Activated CD4-positive, alpha-beta memory T cell treated with anti-CD3 and anti-CD28 coated beads for 36 hours (primary cell): ENCODE data around the gene MARK3. TPM values are rescaled to one million over a fixed set of nuclear protein-coding genes. Genes with fewer than 3 reads are reported as not detected.

Experiments used
- CTCF ChIA-PET: fragments of 350-600 bp; sonication (Branson Sonifier 250); formaldehyde crosslinking; loops from one replicate; lab custom pipeline; 2021; ENCODE audit warnings: antibody characterized with exemption, inconsistent platforms; lab: Charles Lee
- POLR2A ChIA-PET: fragments of 350-600 bp; sonication (Branson Sonifier 250); formaldehyde crosslinking; loops from one replicate; lab custom pipeline; 2021; ENCODE audit warnings: antibody characterized with exemption; lab: Charles Lee
- DNase-seq: peaks from one replicate; pipeline ENCODE4 v3.0.0-alpha.2; 2020
- H3K27ac Mint-ChIP-seq: one replicate; pipeline ENCODE4 v1.8.0; 2021; ENCODE audit warnings: mixed read lengths
- H3K27me3 Mint-ChIP-seq: one replicate; pipeline ENCODE4 v1.8.0; 2021; ENCODE audit warnings: mixed read lengths
- H3K36me3 Mint-ChIP-seq: one replicate; pipeline ENCODE4 v1.8.0; 2021; ENCODE audit warnings: mixed read lengths
- H3K4me1 Mint-ChIP-seq: one replicate; pipeline ENCODE4 v1.8.0; 2021; ENCODE audit warnings: low read depth, mixed read lengths
- H3K4me3 Mint-ChIP-seq: one replicate; pipeline ENCODE4 v1.8.0; 2021; ENCODE audit warnings: mild to moderate bottlenecking, mixed read lengths
- H3K9me3 Mint-ChIP-seq: one replicate; pipeline ENCODE4 v1.8.0; 2021; ENCODE audit warnings: mixed read lengths
- intact Hi-C: fragments of 100-400 bp; cut with micrococcal nuclease; formaldehyde crosslinking; loops from one replicate; pipeline ENCODE4 v1.15.1; 2023
- total RNA-seq, 2 experiments: library from RNA; stranded (reverse); gene quantifications; one replicate each; pipeline ENCODE4 v1.2.3, GENCODE V29; 2021

MARK3 gene
- total RNA-seq, 2 experiments from 2014 or later: 63.4 to 69.1 TPM

DNA sequence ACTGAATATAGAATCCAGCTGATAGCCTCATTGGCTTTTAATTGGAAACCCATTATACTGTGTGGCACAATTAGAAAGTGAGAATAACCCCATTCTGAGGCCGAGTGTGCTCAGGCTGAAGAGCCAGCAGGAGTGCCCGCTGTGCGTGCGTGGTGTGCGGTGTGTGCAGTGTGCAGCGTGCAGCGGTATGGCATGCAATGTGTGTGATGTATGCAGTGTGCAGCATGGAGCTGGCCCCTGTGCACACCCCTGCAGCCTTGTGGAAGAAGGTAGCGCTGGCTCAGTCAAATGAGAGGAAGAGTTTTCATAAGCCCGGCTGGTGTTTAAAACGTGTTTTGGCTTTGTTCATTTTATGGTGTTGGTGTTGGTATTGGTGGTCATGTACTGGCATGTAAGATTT, 114.5 kb downstream of the MARK3 start:
- H3K27ac Mint-ChIP-seq: no peak overlapping the region
- POLR2A ChIA-PET: no interaction called here
- no peaks in the 10 kb centered on the region for H3K9me3 Mint-ChIP-seq
- CTCF ChIA-PET: interaction anchor here (0.6 to 3.1 kb wide), 17 partner anchors 8 to 76 kb away, joined by 3 to 17 read pairs (median 4); no protein-coding TSS in a partner anchor
- intact Hi-C loops: loop anchor here (1.0 kb wide), 1 partner anchor 47 kb away; no protein-coding TSS in a partner anchor
- no peaks in the 10 kb centered on the region for H3K27me3 Mint-ChIP-seq
- H3K4me3 Mint-ChIP-seq: no peak overlapping the region
- peaks cover 9% of the 10 kb centered on the region for H3K4me1 Mint-ChIP-seq
- DNase-seq: no peak
- peaks cover 31% of the 10 kb centered on the region for H3K36me3 Mint-ChIP-seq

DNA sequence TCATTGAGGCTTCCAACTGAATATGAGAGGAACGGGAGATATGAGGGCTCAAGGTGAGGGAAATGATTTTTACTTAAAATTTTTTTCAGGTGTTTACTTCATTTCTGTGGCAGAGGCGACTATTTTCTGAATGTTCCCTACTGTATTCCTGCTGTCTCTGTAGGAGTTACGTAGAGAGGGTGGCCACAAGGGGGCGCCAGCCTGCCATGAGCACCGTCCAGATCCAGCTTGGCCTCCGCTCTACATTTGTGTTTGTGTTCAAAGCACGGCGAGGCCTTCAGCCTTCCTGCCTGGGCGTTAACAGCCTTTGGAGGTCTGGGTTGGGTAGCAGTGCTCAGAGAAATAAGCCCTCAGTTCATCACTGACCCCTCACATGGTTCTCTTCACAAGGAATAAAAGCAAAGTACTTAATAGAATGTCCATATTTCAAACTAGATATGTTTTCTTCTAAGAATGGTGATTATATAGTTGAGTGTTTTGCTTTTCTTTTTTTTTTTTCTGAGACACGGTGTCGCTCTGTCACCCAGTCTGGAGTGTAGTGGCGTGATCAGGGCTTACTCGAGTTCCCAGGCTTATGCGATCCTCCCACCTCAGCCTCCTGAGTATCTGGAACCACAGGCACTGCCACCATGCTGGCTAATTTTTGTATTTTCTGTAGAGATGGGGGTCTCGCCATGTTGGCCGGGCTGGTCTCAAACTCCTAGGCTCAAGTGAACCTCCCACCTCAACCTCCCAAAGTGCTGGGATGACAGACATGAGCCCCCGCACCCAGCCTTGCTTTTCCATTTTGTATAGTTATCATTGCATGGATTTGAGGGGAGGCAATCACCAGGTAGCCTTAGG, 115.2 kb downstream of the MARK3 start:
- Mint-ChIP-seq H3K4me1 (peaks cover 9% of the 10 kb centered on the region), H3K36me3 (peaks cover 34% of the 10 kb centered on the region), H3K4me3 (no peak overlapping the region), H3K27me3 (no peaks in the 10 kb centered on the region), H3K9me3 (no peaks in the 10 kb centered on the region), H3K27ac (peak overlapping the region; percentile 35)
- DNase-seq: peak; percentile 86
- intact Hi-C loops: loop anchor here (1.0 kb wide), 1 partner anchor 46 kb away; no protein-coding TSS in a partner anchor
- ChIA-PET CTCF (interaction anchor here (0.6 to 3.1 kb wide), 17 partner anchors 9 to 85 kb away, joined by 3 to 17 read pairs (median 4); no protein-coding TSS in a partner anchor), POLR2A (no interaction called here)

DNA sequence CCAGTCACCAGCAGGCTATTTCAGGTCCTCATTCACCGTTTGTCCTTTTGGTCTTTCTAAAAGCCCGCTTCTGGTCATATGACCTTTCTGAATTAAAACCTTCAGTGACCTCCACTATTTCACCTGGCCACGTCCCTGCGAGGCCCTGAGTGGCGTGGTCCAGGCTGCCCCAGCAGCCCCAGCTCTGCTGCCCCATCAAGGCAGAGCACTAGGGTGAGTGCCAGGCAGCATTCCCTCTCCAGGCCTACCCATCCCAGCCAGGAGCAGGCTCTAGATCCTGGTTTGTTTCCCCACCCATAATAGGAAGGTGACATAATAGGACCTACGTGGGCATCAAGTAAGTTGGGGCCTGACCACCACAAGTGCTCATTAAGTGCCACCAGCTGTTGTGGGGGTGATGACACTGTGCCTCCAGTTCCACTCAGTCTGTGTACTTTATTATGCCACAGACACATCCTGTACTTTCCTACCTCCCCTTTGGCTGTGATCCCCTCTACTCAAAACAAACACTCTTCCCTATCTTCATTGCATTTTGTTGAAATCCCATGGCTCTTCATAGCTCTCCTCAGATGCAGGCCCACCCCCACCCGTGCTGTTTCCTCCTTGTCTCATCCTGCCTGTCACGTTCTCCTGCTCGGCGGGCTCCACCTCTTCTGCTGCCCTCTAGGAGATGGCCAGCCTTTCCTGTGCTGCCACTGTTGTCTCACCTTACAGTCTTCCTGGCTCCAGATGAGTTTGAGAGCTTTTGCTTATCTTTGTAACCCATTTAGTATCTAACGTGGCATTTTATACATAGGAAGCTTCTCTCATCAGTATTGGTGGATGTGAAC, 116.0 kb downstream of the MARK3 start:
- ChIA-PET POLR2A (no interaction called here), CTCF (interaction anchor here (1.3 to 2.2 kb wide), 2 partner anchors 10 to 18 kb away, joined by 5 to 9 read pairs; no protein-coding TSS in a partner anchor)
- intact Hi-C loops: no loop called here
- no peak overlapping the region for H3K4me3 Mint-ChIP-seq
- peaks cover 31% of the 10 kb centered on the region for H3K36me3 Mint-ChIP-seq
- no peak overlapping the region for H3K27ac Mint-ChIP-seq
- H3K27me3 Mint-ChIP-seq: no peaks in the 10 kb centered on the region
- no peak for DNase-seq
- no peaks in the 10 kb centered on the region for H3K9me3 Mint-ChIP-seq
- H3K4me1 Mint-ChIP-seq: peaks cover 9% of the 10 kb centered on the region

DNA sequence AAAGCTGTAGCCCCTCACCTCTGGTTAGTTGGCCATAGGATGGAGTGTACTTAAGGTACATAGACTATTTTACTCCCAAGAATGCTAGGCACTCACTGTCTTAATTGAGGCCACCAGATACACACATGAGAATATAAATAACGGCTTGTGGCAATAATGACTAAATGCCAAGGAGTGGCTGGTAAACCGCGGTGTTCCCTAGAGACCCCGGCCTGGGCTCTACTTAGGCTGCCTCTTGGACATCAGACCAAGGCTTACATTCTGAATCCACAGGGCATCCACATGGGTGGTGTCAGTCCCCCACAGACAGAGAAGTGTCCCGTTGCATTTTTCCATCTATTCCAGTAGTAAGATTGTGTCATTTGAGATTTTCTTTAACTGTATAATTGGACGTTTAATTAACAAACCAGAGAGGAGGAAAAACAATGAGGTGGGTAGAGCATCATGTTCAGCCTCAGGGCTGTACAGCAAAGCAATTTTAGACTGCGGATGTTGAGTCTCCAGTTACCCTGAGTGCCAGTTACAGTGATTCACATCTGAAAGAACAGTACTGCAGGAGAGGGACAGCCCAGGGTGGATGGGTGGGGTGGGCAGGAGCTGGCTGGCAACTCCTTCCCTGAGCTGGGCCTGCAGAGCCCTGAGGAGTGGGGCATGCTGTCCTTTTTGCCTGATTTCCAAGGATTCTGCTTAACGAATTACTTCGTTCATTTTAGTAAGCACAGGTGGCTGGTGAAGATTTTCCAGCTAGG, 116.9 kb downstream of the MARK3 start:
- Mint-ChIP-seq H3K27me3 (no peaks in the 10 kb centered on the region), H3K36me3 (peaks cover 31% of the 10 kb centered on the region), H3K4me1 (peaks cover 9% of the 10 kb centered on the region), H3K27ac (no peak overlapping the region), H3K9me3 (no peaks in the 10 kb centered on the region), H3K4me3 (no peak overlapping the region)
- POLR2A ChIA-PET: no interaction called here
- CTCF ChIA-PET: interaction anchor here (0.6 to 2.2 kb wide), 5 partner anchors 10 to 109 kb away, joined by 3 to 9 read pairs (median 5); no protein-coding TSS in a partner anchor
- DNase-seq: no peak
- intact Hi-C loops: no loop called here

DNA sequence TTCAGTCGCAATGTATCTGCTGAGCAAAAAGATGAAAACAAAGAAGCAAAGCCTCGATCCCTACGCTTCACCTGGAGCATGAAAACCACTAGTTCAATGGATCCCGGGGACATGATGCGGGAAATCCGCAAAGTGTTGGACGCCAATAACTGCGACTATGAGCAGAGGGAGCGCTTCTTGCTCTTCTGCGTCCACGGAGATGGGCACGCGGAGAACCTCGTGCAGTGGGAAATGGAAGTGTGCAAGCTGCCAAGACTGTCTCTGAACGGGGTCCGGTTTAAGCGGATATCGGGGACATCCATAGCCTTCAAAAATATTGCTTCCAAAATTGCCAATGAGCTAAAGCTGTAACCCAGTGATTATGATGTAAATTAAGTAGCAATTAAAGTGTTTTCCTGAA, 117.7 kb downstream of the MARK3 start:
- Mint-ChIP-seq H3K27ac (no peak overlapping the region), H3K4me3 (no peak overlapping the region), H3K36me3 (peaks cover 31% of the 10 kb centered on the region), H3K9me3 (no peaks in the 10 kb centered on the region), H3K27me3 (no peaks in the 10 kb centered on the region), H3K4me1 (peaks cover 9% of the 10 kb centered on the region)
- CTCF ChIA-PET: interaction anchor here (0.6 to 1.1 kb wide), 4 partner anchors 16 to 111 kb away, joined by 3 to 7 read pairs (median 3); no protein-coding TSS in a partner anchor
- DNase-seq: no peak
- POLR2A ChIA-PET: no interaction called here
- intact Hi-C loops: no loop called here

DNA sequence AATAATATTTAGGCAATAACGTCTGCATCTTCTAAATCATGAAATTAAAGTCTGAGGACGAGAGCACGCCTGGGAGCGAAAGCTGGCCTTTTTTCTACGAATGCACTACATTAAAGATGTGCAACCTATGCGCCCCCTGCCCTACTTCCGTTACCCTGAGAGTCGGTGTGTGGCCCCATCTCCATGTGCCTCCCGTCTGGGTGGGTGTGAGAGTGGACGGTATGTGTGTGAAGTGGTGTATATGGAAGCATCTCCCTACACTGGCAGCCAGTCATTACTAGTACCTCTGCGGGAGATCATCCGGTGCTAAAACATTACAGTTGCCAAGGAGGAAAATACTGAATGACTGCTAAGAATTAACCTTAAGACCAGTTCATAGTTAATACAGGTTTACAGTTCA, 118.1 kb downstream of the MARK3 start:
- H3K4me1 Mint-ChIP-seq: peaks cover 9% of the 10 kb centered on the region
- no peak overlapping the region for H3K27ac Mint-ChIP-seq
- ChIA-PET CTCF (interaction anchor here (1.0 to 1.1 kb wide), 3 partner anchors 15 to 112 kb away, joined by 3 read pairs; no protein-coding TSS in a partner anchor), POLR2A (no interaction called here)
- H3K4me3 Mint-ChIP-seq: no peak overlapping the region
- DNase-seq: no peak
- no peaks in the 10 kb centered on the region for H3K27me3 Mint-ChIP-seq
- peaks cover 31% of the 10 kb centered on the region for H3K36me3 Mint-ChIP-seq
- intact Hi-C loops: no loop called here
- H3K9me3 Mint-ChIP-seq: no peaks in the 10 kb centered on the region

DNA sequence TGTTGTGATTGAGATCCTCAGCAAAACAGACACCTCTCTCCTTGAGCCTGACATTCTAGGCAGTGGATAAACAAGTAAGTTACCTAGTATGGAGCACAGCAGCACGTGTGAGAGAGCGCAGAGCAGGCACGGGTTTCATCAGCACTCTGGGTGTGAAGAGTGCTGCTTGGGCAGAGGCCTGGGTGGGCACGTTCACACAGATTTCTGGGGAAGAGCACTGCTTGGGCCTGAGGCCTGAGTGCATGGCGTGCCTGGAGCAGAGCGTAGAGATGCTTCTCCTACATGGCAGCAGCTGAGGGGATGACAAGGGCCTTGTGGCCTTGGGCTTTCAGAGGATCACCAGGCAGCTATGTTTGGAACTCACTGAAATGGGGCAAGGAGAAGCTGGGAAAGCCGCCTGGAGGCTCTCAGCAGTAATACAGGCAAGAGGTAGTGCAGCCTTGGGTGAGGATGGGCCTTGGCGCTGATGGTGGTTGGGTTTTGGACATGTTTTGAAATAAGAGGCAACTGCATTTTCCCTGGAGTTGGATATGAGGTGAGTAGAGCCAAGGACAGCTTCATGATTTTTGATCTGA, 119.9 kb downstream of the MARK3 start:
- DNase-seq: no peak
- ChIA-PET POLR2A (no interaction called here), CTCF (interaction anchor here (0.7 to 1.3 kb wide), 2 partner anchors 14 to 69 kb away, joined by 3 to 7 read pairs; no protein-coding TSS in a partner anchor)
- Mint-ChIP-seq H3K27me3 (no peaks in the 10 kb centered on the region), H3K4me1 (peaks cover 4% of the 10 kb centered on the region), H3K4me3 (no peak overlapping the region), H3K36me3 (peaks cover 32% of the 10 kb centered on the region), H3K27ac (no peak overlapping the region), H3K9me3 (no peaks in the 10 kb centered on the region)
- intact Hi-C loops: no loop called here

DNA sequence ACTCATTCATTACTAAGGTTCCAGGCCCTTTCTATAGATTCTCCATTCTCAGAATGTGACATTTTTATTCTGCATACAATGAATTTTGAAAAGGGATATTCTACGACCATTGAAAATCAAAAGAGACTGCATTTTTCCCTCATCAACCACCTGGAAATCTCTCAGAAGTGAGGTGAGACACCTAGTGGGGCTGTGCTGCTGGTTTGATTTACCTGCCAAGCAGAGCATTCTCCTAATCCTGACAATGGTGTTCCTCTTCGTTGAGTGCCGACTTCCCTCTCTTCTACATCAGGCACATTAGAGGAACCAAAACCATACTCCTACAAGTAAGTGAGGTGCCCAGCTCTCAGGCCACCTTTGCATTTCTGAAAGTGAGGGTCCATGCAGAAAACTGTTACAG, 122.5 kb downstream of the MARK3 start:
- Mint-ChIP-seq H3K4me3 (no peak overlapping the region), H3K4me1 (peaks cover 3% of the 10 kb centered on the region), H3K9me3 (no peaks in the 10 kb centered on the region), H3K36me3 (peaks cover 26% of the 10 kb centered on the region), H3K27ac (no peak overlapping the region), H3K27me3 (no peaks in the 10 kb centered on the region)
- DNase-seq: no peak
- intact Hi-C loops: no loop called here
- ChIA-PET POLR2A (no interaction called here), CTCF (interaction anchor here (1.0 kb wide), 1 partner anchor 11 kb away, joined by 3 read pairs; no protein-coding TSS in a partner anchor)

DNA sequence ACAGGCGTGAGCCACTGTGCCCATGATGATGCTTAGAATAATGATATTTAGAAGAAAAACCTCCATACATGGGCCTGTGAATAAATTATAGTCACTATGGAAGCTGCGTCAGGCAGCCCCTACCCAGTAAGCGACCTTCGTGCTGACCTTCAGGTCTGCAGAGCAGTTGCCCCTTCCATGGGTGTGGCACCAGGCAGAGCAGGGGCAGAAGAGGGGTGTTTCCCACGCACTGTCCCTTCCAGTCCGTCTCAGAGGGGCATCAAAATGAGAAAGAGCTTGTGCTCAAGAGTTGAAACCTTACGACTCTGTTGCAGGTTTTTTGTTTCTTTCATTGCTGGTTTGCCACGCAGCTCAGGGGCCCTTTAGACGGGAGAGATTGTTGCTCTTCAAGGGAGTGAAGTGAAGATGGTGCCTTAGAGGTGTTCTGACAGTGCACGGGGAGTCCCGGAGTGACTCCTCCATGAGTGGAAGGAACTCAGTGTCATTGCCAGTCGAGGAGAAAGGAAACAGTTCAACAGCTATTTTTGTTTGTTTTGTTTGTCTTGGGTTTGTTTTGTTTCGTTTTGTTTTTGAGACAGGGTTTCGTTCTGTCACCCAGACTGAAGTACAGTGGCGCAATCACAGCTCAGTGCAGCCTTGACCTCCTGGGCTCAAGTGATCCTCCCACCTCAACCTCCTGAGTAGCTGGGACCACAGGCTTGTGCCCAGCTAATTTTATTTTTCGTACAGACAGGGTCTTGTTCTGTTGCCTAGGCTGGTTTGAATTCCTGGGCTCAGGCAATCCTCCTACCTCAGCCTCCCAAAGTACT, 123.5 kb downstream of the MARK3 start:
- H3K36me3 Mint-ChIP-seq: peaks cover 23% of the 10 kb centered on the region
- POLR2A ChIA-PET: no interaction called here
- no peaks in the 10 kb centered on the region for H3K27me3 Mint-ChIP-seq
- intact Hi-C loops: no loop called here
- peaks cover 3% of the 10 kb centered on the region for H3K4me1 Mint-ChIP-seq
- H3K4me3 Mint-ChIP-seq: no peak overlapping the region
- no peak for DNase-seq
- CTCF ChIA-PET: interaction anchor here (1.0 to 3.2 kb wide), 2 partner anchors 10 kb away, joined by 5 to 17 read pairs; no protein-coding TSS in a partner anchor
- H3K27ac Mint-ChIP-seq: no peak overlapping the region
- no peaks in the 10 kb centered on the region for H3K9me3 Mint-ChIP-seq

DNA sequence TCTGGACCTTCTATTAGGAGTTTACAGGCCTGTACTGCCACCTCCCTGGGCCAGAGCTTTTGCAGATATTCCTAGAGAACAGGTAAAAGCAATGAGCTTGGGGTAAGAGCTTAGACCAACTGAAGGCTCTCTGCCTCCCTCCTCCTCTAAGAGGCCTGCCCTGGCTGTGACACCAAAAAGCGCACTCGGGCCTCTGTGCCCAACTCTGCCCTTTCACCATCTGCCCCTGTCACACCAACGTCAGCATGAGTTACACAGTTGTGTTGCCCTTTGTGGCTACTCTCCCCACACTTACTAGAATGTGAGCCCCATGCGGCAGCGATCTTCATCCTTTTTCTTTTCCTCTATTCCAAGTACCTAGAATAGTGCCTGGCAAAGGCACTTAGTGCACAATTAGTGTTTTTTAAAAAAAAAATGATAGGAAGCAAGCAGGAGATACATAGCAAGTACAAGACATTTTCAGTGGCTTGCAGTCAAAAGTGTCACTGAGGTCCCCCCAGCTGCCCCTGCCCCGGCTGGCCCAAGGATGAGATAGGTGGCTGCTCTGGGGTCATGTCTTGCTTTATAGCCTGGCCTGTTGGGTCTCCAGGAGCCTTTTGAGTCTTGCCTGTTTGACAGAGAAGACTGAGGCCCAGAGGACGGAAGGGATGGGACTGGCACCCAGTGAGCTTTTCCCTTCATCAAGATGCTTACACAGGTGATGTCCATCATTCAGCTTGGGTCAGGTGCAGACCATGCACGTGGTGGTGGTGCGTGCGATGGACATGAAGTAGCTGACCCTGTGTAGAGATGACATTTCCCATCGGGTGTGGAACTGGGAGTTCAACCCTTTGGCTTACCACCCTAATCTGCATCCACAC, 124.9 kb downstream of the MARK3 start:
- POLR2A ChIA-PET: no interaction called here

More for the DNA sequence above, 124.9 kb downstream of the MARK3 start:
- CTCF ChIA-PET: interaction anchor here (1.0 to 3.2 kb wide), 3 partner anchors 8 to 36 kb away, joined by 4 to 17 read pairs (median 8); no protein-coding TSS in a partner anchor
- Mint-ChIP-seq H3K9me3 (no peaks in the 10 kb centered on the region), H3K4me1 (no peaks in the 10 kb centered on the region), H3K27me3 (no peaks in the 10 kb centered on the region), H3K36me3 (peaks cover 14% of the 10 kb centered on the region), H3K4me3 (no peak overlapping the region), H3K27ac (no peak overlapping the region)
- intact Hi-C loops: no loop called here
- no peak for DNase-seq
